NK-92 (cell line): ENCODE results near the gene SH3RF3.

Source experiments
- DNase-seq: peaks from one replicate; lab custom pipeline; 2025; ENCODE audit not compliant: unreplicated experiment; lab: John Stamatoyannopoulos, UW

Gene SH3RF3

GRCh38 chr2:109444916-109445315 lies 315.9 kb downstream of the SH3RF3 start:
- no peak for DNase-seq

- no peak for DNase-seq
These were observed 317.5 kb downstream of the SH3RF3 start for GRCh38 chr2:109446278-109447131.

GRCh38 chr2:109447251-109447661 lies 318.3 kb downstream of the SH3RF3 start:
- DNase-seq, result no peak

- no peak for DNase-seq
These were observed 318.8 kb downstream of the SH3RF3 start for GRCh38 chr2:109447776-109448175.

- no peak for DNase-seq
These were observed 319.2 kb downstream of the SH3RF3 start for GRCh38 chr2:109448207-109448606.

- no peak for DNase-seq
These were observed 320.2 kb downstream of the SH3RF3 start for GRCh38 chr2:109448946-109449788.

- no peak for DNase-seq
These were observed 321.7 kb downstream of the SH3RF3 start for GRCh38 chr2:109450574-109451273.

GRCh38 chr2:109451671-109452070 lies 322.7 kb downstream of the SH3RF3 start:
- DNase-seq, result no peak

- DNase-seq, result no peak
These were observed 323.6 kb downstream of the SH3RF3 start for GRCh38 chr2:109452318-109453305.

GRCh38 chr2:109453371-109453995 lies 324.5 kb downstream of the SH3RF3 start:
- DNase-seq, result no peak

GRCh38 chr2:109454304-109454703 lies 325.3 kb downstream of the SH3RF3 start:
- DNase-seq, result no peak

- no peak for DNase-seq
These were observed 325.9 kb downstream of the SH3RF3 start for GRCh38 chr2:109454765-109455394.

- no peak for DNase-seq
These were observed 327.0 kb downstream of the SH3RF3 start for GRCh38 chr2:109455731-109456691.

- DNase-seq, result no peak
These were observed 327.8 kb downstream of the SH3RF3 start for GRCh38 chr2:109456776-109457175.

- no peak for DNase-seq
These were observed 328.4 kb downstream of the SH3RF3 start for GRCh38 chr2:109457366-109457765.

GRCh38 chr2:109457794-109458193 lies 328.8 kb downstream of the SH3RF3 start:
- no peak for DNase-seq

- DNase-seq, result no peak
These were observed 329.5 kb downstream of the SH3RF3 start for GRCh38 chr2:109458512-109458911.

GRCh38 chr2:109459485-109459884 lies 330.5 kb downstream of the SH3RF3 start:
- DNase-seq, result no peak
